ENCODE data around the gene PPP2R2D. TPM values are rescaled to one million over a fixed set of nuclear protein-coding genes. Genes with fewer than 3 reads are reported as not detected.
A peak's percentile ranks its signal among the peaks of the same experiment; 100 is the strongest.
"Not testable (repeated sequence)": the region's sequence is repeated elsewhere in the genome, so short reads cannot be mapped to it uniquely, and the experiment has no call there.

Gene PPP2R2D
- total RNA-seq, 1 donor from 2014 or later, result 27.9 TPM

- DNase-seq, result no peak
Measured at GRCh38 chr10:131979336-131979735, 78.5 kb downstream of the PPP2R2D start.

- peak; percentile 64 for DNase-seq
Measured at GRCh38 chr10:131979821-131980270, 79.0 kb downstream of the PPP2R2D start.

DNA sequence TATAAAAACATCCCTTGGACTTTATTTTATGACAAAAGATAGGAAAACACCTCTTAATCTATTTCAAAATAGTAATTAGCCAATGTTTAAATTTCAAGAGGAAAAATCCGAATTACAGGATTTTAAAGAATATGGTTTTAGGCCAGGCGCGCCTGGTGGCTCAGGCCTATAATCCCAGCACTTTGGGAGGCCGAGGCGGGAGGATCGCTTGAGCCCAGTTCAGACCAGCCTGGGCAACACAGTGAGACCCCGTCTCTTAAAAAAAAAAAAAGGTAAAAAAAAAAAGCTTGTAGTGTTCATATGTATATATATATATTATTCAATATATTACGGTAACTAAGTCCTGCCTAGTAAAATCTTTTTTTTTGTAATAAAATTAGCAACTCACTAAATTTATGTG, 79.5 kb downstream of the PPP2R2D start:
- no peak for DNase-seq

DNA sequence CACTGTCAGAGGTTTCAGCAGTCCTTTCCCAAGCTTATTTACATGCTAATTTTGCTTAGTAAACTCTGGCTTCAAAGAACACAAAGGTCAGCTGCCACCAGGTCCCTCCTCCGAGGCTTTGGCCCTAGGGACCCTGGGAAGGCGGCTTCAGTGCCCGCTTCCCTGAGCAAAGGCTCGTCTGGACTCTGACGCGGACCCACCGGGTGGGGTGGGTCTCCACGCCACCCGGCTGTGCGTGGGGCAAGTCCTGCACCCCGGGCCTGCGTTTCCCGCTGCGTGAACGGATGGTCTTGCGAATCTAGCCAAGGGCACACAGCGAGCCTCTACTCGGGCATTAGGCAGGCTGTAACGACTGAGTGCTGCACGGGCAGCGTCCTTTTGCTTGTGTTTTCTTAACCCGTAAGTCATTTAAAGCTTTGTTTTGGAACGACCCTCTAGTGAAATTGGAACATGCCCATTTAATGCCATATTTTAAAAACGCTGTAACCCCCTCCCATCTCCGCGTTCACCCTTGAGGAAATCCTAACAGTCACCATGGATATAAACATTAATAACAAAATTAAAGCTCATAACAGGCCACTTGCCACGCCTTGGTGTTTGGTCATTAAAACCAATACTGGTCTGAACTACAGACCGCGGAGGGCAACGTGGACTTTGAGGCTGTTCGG, 80.1 kb downstream of the PPP2R2D start:
- peak; percentile 38 for DNase-seq

GRCh38 chr10:131981429-131982184, 80.8 kb downstream of the PPP2R2D start, which contains the start of gene BNIP3:
Gene BNIP3 (minus strand): TSS chr10:131981923. CDS start chr10:131981806, 117 bp downstream.
- peak; percentile 97 for DNase-seq

GRCh38 chr10:131982185-131982756, 81.5 kb downstream of the PPP2R2D start:
- no peak for DNase-seq

GRCh38 chr10:131982796-131983195, 82.0 kb downstream of the PPP2R2D start:
- DNase-seq, result no peak

DNA sequence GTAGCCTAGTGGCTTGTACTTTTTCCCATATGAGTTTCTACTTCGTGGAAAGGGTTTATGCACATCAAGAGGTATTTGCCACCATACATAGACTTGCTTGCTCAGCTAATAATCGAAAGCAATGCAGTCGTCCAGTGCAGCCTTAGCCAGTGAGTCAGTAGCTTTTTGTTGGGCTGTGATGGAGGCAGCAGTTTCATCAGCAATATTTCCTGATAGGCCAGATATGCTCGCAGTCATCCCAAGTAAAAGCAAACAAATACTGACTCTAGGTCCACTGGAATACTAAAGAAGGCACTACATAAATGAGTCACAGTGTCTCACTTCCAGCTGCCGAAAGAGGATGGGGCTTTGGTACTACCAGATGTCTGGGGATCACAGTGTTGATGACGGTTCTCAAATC, 83.0 kb downstream of the PPP2R2D start:
- peak; percentile 63 for DNase-seq

DNA sequence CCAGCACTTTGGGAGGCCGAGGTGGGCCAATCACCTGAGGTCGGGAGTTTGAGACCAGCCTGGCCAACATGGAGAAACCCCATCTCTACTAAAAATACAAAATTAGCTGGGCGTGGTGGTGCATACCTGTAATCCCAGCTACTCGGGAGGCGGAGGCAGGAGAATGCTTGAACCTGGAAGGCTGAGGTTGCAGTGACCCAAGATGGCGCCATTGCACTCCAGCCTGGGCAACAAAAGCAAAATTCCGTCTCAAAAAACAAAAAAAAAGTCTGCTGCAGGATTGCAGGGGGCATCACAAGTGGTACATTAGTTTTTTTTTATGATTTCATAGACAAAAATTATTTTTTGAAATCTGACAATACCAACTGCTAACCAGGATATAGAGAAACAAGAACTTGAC, 86.0 kb downstream of the PPP2R2D start:
- not testable (repeated sequence) for DNase-seq

DNA sequence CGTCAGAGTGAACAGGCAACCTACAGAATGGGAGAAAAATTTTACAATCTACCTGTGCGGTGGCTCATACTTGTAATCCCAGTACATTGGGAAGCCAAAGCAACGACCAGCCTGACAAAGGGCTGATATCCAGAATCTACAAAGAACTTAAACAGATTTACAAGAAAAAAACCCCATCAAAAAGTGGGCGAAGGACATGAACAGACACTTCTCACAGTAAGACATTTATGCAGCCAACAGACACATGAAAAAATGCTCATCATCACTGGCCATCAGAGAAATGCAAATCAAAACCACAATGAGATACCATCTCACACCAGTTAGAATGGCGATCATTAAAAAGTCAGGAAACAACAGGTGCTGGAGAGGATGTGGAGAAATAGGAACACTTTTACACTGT, 86.5 kb downstream of the PPP2R2D start:
- DNase-seq, result not testable (repeated sequence)

GRCh38 chr10:131987786-131988185, 87.0 kb downstream of the PPP2R2D start:
- not testable (repeated sequence) for DNase-seq

DNA sequence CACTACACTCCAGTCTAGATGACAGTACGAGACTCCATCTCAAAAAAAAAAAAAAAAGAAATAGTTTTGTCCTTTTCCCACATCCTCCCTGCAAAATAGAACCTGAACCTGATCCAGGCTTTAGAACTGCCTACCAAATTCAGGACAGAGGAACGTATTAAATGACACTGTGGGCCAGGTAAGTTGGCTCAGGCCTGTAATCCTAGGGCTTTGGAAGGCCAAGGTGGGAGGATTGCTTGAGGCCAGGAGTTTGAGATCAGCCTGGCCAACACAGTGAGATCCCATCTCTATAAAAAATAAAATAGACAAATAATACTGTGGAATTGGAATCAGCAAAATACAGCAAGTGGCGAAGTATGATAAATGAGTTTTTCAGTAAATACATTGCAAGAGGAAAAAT, 90.9 kb downstream of the PPP2R2D start:
- no peak for DNase-seq

DNA sequence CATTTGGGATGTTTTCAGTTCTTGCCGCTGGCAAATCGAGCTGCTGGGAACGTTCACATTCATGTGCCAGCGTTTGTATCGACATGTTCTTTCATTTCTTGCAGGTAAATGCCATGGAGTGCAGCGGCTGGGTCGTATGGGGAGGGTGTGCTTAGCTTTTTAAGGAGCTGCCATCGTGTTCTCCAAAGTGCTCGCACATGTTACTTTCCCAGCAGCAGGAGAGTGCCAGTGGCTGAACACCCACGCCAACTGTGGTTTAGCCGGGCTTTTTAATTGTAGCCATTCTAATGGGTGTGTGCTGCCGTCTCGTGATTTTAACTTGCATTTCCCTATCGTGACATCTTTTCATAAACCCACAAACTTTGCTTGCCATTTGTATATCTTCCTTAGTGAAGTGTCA, 92.5 kb downstream of the PPP2R2D start:
- no peak for DNase-seq

GRCh38 chr10:131994435-131994834, 93.6 kb downstream of the PPP2R2D start:
- no peak for DNase-seq

GRCh38 chr10:131996466-131997365, 95.9 kb downstream of the PPP2R2D start:
- no peak for DNase-seq

DNA sequence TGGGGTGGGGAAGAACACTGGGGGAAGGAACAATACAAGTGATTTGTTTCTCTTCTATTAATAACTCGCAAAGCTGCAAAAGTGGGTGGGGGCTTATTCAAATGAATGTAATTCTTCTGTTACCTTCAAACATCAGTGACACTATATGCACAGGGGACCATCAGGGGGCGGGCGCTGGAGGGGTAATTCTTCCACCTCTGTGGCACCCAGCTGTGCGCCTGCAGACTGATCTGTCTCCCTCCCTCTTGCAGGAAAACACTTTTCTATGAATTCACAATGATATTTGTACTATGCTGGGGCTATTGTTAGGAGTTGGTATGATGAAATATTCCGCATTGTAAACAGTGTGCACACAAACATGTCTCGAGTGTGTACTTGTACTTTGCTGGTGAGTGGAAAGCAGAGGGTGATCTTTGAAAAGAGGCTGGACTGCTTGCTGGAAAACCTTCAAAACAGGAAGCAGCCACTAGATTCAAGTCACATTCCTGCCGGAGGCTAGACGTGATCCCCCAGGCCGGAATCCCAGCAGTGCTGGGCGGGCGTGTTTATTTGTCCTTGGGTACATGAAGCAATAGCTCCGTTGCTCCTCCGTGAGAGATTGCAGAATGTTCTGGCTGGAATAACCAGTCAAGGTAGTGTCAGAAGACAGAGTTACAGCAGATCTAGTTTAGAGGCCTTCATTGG, 96.7 kb downstream of the PPP2R2D start:
- DNase-seq, result peak; percentile 63

DNA sequence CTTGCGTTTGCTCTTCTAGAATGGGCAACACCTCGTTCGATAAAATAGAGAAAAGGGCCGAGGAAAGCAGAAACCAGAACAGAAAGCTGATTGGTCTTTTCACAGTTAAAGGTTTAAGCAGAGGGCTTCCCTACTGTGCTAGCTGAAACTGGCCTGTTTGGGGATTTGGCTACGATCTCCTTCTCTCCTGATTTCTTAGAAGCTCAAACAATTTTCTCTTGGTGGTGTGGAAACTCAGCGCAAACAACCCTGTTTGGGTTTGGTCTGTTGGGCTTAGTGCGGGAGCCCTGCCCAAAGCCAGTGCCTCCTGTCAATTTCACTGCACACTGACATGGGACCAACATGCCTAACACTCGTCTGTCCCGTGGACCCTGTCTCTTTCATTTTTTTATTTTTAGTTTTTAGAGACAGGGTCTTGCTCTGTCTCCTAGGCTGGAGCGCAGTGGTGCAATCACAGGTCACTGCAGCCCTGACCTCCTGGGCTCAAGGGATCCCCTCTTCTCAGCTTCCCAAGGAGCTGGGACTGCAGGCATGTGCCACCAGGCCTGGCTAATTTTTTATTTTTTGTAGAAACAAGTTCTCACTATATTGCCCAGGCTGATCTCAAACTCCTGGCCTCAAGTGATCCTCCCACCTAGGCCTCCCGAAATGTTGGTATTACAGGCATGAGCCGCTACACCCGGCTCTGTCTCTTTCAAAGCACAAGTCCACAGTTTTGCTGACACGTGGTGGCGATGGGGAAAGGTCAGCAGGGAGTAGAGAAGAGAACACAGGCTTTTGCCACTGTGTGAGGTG, 97.4 kb downstream of the PPP2R2D start:
- no peak for DNase-seq

DNA sequence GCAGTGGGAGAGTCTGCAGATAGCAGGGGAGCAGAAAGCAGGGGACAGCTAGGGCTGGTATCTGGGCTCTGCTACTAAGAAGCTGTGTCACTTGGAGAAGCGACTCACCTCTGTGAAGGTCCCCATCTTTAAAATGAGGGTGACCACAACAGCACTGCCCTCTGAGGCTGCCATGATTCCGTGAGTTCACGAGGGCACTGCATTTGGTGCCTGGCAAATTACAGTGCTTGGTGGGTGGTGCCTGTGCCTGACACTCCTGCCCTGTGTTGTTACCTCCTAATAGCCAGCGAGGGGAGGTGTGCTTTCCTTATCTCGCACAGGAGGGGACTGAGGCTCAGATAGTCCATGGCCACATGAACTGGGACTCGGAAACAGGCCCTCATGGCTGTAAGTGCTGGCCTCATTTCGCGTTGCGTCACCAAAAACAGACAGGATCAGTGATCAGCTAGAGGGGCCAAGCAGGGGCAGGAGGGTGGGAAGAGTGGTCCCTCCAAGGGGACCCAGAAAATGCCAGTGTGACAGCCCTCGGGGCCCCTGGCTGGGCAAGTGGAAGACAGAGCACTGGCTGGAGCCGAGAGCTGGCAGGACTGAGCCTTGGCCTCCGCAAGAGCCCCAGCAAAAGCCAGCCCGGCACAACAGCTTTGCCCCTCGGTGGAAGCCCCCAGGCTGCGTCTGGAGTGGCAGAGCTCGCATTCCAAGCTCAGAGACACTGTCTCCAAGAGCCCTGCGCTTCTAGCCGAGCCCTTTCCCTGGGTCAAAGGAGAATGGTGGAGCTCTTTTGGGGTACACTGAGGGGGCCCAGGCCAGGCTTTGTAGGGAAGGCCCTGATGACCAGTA, 98.3 kb downstream of the PPP2R2D start:
- DNase-seq, result no peak

DNA sequence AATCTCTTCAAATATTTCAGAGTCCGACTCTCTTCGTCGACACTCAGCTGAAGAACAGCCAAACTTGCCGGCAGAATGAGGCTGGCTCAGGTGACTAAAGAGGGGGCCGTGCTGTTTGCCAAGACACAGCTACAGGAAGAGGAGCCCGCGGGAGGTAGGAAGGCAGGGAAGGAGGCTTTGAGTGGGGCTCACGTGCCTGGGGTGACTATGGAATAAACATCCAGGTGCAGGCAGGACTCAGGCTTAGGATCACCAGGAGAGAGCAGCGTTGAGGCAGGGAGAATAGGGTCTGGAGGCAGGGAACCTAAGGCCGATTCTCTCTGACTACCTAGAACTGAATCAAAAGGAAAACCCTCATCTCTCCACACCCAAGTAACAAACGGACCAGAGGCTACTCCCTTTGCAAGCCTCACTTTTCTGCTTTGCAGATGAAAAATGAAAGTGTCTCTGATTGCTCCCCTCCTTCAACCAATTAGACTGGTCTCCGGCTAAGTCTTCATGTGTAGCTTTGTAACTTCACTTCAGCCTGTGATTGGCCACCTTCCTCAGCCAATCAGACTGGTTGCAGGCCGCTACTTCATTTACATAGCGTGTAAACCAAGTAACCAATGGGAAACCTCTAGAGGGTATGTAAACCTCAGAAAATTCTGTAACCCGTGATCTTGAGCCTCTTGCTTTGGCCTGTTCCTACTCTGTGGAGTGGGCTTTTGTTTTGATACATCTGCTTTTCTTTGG, 100.6 kb downstream of the PPP2R2D start:
- DNase-seq, result peak; percentile 23
